OCI-LY7 (cell line): Measurements from ENCODE around the gene LDLRAD4. TPM values are rescaled to one million over a fixed set of nuclear protein-coding genes. Genes with fewer than 3 reads are reported as not detected.

Experiments
- BruUV-seq: library from RNA; stranded (reverse); fragments of 400-500 nt; replicated peaks from 2 replicates; lab custom pipeline; 2021; lab: Mats Ljungman, UMichigan
- CTCF ChIA-PET: fragments of 300-600 bp; sonication (Branson Sonifier 250); formaldehyde crosslinking; loops from one replicate; lab custom pipeline; 2022; ENCODE audit warnings: antibody characterized with exemption; ENCODE audit not compliant: unreplicated experiment; lab: Charles Lee
- POLR2A ChIA-PET: fragments of 300-600 bp; sonication (Branson Sonifier 250); formaldehyde crosslinking; loops from one replicate; lab custom pipeline; 2022; ENCODE audit warnings: antibody characterized with exemption; lab: Charles Lee
- DNase-seq: peaks from one replicate; pipeline ENCODE4 v3.0.0-alpha.2; 2015; ENCODE audit warnings: low spot score
- H2AFZ ChIP-seq: fragments of 200-600 bp; sonication (generic), shearing (Covaris generic); 2 replicates; pipeline ENCODE4 v1.6.1; 2014; ENCODE audit warnings: mild to moderate bottlenecking, antibody characterized with exemption, low read length, moderate library complexity
- H3K27ac ChIP-seq: fragments of 200-600 bp; sonication (generic); 2 replicates; pipeline ENCODE4 v1.5.1; 2014; ENCODE audit warnings: mixed run types, low read depth, mild to moderate bottlenecking, moderate library complexity, low read length, inconsistent platforms; ENCODE audit not compliant: poor library complexity, severe bottlenecking
- H3K36me3 ChIP-seq: fragments of 200-600 bp; sonication (generic); 2 replicates; pipeline ENCODE4 v1.6.1; 2014; ENCODE audit warnings: mild to moderate bottlenecking, antibody characterized with exemption, low read length, moderate library complexity, mixed read lengths; ENCODE audit not compliant: insufficient read depth
- H3K4me1 ChIP-seq: fragments of 200-600 bp; sonication (generic); 2 replicates; pipeline ENCODE4 v1.5.1; 2014; ENCODE audit warnings: mild to moderate bottlenecking, low read length; ENCODE audit not compliant: insufficient read depth, poor library complexity, severe bottlenecking
- H3K4me2 ChIP-seq: fragments of 200-600 bp; sonication (generic); 2 replicates; pipeline ENCODE4 v1.6.1; 2014; ENCODE audit warnings: mild to moderate bottlenecking, low read length
- H3K4me3 ChIP-seq: fragments of 200-600 bp; sonication (generic); 2 replicates; pipeline ENCODE4 v1.5.1; 2014; ENCODE audit warnings: mild to moderate bottlenecking, low read depth, low read length; ENCODE audit not compliant: poor library complexity, severe bottlenecking
- H3K79me2 ChIP-seq: fragments of 200-600 bp; sonication (generic); 2 replicates; pipeline ENCODE4 v1.6.1; 2016; ENCODE audit warnings: low read depth, mild to moderate bottlenecking, low read length, moderate library complexity, mixed read lengths; ENCODE audit not compliant: insufficient read depth
- H3K9me2 ChIP-seq: fragments of 200-600 bp; sonication (generic); 2 replicates; pipeline ENCODE4 v1.6.1; 2016; ENCODE audit warnings: mild to moderate bottlenecking, low read length, mixed read lengths; ENCODE audit not compliant: insufficient read depth
- H3K9me3 ChIP-seq: fragments of 200-600 bp; sonication (generic); 2 replicates; pipeline ENCODE4 v1.6.1; 2014; ENCODE audit warnings: mild to moderate bottlenecking, mixed run types, low read length, mixed read lengths
- H4K20me1 ChIP-seq: fragments of 200-600 bp; sonication (generic); 2 replicates; pipeline ENCODE4 v1.6.1; 2014; ENCODE audit warnings: mild to moderate bottlenecking, antibody characterized with exemption, low read length, moderate library complexity, mixed read lengths; ENCODE audit not compliant: insufficient read depth
- CTCF ChIP-seq: fragments of 200-600 bp; sonication (generic); conservative IDR thresholded peaks from 2 replicates; pipeline ENCODE4 v1.5.1; 2014; ENCODE audit warnings: mild to moderate bottlenecking, antibody characterized with exemption, low read length, moderate library complexity, mixed read lengths
- EZH2phosphoT487 ChIP-seq: fragments of 200-600 bp; sonication (generic); IDR thresholded peaks from 2 replicates; pipeline ENCODE4 v1.6.1; 2018; ENCODE audit warnings: low read depth, borderline replicate concordance, mild to moderate bottlenecking, mixed run types, antibody characterized with exemption, low read length, moderate library complexity, mixed read lengths
- intact Hi-C: fragments of 100-400 bp; cut with micrococcal nuclease; formaldehyde crosslinking; loops from one replicate; pipeline ENCODE4 v1.10.0; 2022; ENCODE audit not compliant: unreplicated experiment
- total RNA-seq, 2 experiments: library from RNA; depleted of rRNA in 1 of 2; stranded (reverse); fragments of >200 nt in 1 of 2; shearing (Covaris generic) in 1 of 2; gene quantifications; 2 replicates each; pipeline ENCODE4 v1.2.3, GENCODE V29; 2014 to 2022

The LDLRAD4 gene
- total RNA-seq, 2 experiments from 2014 or later: 26.2 to 43.8 TPM

- no peaks in the 10 kb centered on the region for H3K9me3 ChIP-seq
- H4K20me1 ChIP-seq: no peaks in the 10 kb centered on the region
- no peak overlapping the region for H3K4me3 ChIP-seq
- no peak overlapping the region for H3K27ac ChIP-seq
- TF ChIP-seq EZH2phosphoT487 (no peak), CTCF (no peak)
- DNase-seq: no peak
- H3K79me2 ChIP-seq: no peaks in the 10 kb centered on the region
- peaks cover 4% of the 10 kb centered on the region for H3K4me1 ChIP-seq
- ChIA-PET CTCF (no interaction called here), POLR2A (interaction anchor here (0.6 kb wide), 1 partner anchor 808 kb away, joined by 3 read pairs; no protein-coding TSS in a partner anchor)
- intact Hi-C loops: no loop called here
- BruUV-seq: no TSS peak
- H2AFZ ChIP-seq: no peak overlapping the region
- no peaks in the 10 kb centered on the region for H3K36me3 ChIP-seq
- no peaks in the 10 kb centered on the region for H3K9me2 ChIP-seq
- no peak overlapping the region for H3K4me2 ChIP-seq
These were observed 144.0 kb downstream of the LDLRAD4 start for GRCh38 chr18:13362607-13363006.

- ChIA-PET POLR2A (no interaction called here), CTCF (no interaction called here)
- H4K20me1 ChIP-seq: no peaks in the 10 kb centered on the region
- H3K27ac ChIP-seq: no peak overlapping the region
- H3K9me2 ChIP-seq: no peaks in the 10 kb centered on the region
- no peaks in the 10 kb centered on the region for H3K36me3 ChIP-seq
- no TSS peak for BruUV-seq
- peaks cover 4% of the 10 kb centered on the region for H3K4me1 ChIP-seq
- H3K79me2 ChIP-seq: no peaks in the 10 kb centered on the region
- DNase-seq: no peak
- no peak overlapping the region for H2AFZ ChIP-seq
- intact Hi-C loops: no loop called here
- no peak for TF ChIP-seq EZH2phosphoT487
- no peak overlapping the region for H3K4me2 ChIP-seq
- no peak overlapping the region for H3K4me3 ChIP-seq
- H3K9me3 ChIP-seq: no peaks in the 10 kb centered on the region
These were observed 144.8 kb downstream of the LDLRAD4 start for GRCh38 chr18:13363359-13363758.

- ChIA-PET POLR2A (interaction anchor here (1.0 kb wide), 1 partner anchor 12 kb away, joined by 3 read pairs; no protein-coding TSS in a partner anchor), CTCF (no interaction called here)
- H3K4me1 ChIP-seq: no peaks in the 10 kb centered on the region
- H3K79me2 ChIP-seq: no peaks in the 10 kb centered on the region
- DNase-seq: no peak
- H3K36me3 ChIP-seq: no peaks in the 10 kb centered on the region
- no peaks in the 10 kb centered on the region for H3K9me3 ChIP-seq
- TF ChIP-seq EZH2phosphoT487 (no peak), CTCF (no peak)
- no peaks in the 10 kb centered on the region for H3K9me2 ChIP-seq
- no peak overlapping the region for H3K4me3 ChIP-seq
- no peak overlapping the region for H2AFZ ChIP-seq
- H4K20me1 ChIP-seq: no peaks in the 10 kb centered on the region
- no peak overlapping the region for H3K27ac ChIP-seq
- no TSS peak for BruUV-seq
- H3K4me2 ChIP-seq: no peak overlapping the region
- intact Hi-C loops: no loop called here
These were observed 146.2 kb downstream of the LDLRAD4 start for GRCh38 chr18:13364721-13365205.
